Stimulated activated CD8-positive, alpha-beta memory T cell treated with anti-CD3 and anti-CD28 coated beads, Interleukin-4, amount 100 ng/mL, for 4 hours (primary cell): ENCODE results near the gene HS6ST1.

Source experiments
- DNase-seq, 2 donors: peaks; one replicate each; pipeline ENCODE4 v3.0.0-alpha.2; 2020; ENCODE audit warnings: low read depth in 2 of 2, low spot score in 1 of 2

HS6ST1 gene

GRCh38 chr2:128249555-128249954, 69.1 kb downstream of the HS6ST1 start:
- DNase-seq = no peak

- no peak for DNase-seq
Observed at GRCh38 chr2:128245813-128246212, 72.9 kb downstream of the HS6ST1 start.

GRCh38 chr2:128241896-128242295, 76.8 kb downstream of the HS6ST1 start:
- no peak for DNase-seq

- DNase-seq = no peak
Observed at GRCh38 chr2:128237911-128238697, 80.6 kb downstream of the HS6ST1 start.

- DNase-seq = no peak
Observed at GRCh38 chr2:128237081-128237534, 81.6 kb downstream of the HS6ST1 start.

DNA sequence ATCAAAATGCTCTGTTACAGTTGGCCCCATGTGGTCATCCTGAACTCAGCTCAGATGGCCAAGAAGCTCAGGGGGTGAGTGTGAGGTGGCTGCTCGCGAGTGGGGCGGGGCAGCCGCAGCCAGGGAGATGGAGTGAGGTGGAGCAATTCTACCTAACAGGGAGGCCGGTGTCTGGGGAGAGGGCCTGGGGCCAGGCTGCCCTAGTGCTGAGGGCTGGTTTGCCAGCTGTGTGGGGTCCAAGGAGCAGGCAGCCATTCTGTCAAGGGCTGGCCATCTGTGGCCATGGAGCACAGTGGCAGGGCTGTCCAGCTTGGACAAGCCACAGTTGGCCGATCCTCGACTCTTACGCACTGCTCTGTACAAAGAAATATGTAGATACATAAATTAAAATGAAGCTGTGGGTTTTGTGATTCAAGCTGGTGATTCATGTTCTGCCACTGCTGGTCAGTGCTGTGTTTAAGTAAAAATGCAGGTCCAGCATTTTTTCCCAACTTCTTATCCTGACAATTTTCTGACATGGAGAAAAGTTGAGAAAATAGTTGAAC, 82.1 kb downstream of the HS6ST1 start:
- no peak for DNase-seq

GRCh38 chr2:128235581-128235980, 83.1 kb downstream of the HS6ST1 start:
- no peak for DNase-seq

- no peak for DNase-seq
Observed at GRCh38 chr2:128234613-128235012, 84.1 kb downstream of the HS6ST1 start.

DNA sequence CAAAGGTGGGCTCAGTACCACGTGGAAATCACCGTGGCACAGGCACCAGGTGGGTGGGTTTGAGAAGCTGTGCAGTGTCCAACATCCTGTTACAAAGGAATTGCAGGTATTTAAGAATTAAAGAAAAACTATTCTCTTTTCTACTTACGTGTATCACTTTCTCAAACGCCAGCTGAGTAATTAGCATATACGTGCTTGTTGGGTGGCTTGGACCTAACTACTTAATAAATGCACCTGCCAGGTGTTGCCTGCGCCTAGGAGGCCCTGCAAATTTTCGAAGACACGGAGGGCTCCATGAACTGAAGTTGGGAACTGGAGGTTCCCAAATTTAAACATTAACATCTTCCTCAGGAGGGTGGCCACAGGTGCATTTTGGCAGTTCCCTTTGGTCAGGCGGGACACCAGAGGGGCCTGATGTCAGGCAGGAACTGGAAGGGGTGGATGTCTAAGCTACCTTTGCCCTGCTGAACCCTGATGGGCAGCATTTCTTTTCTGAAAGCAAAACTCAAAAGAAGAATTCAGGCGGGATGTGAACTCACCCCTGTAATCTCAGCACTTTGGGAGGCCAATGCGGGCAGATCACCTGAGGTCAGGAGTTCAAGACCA, 84.8 kb downstream of the HS6ST1 start:
- no peak for DNase-seq

DNA sequence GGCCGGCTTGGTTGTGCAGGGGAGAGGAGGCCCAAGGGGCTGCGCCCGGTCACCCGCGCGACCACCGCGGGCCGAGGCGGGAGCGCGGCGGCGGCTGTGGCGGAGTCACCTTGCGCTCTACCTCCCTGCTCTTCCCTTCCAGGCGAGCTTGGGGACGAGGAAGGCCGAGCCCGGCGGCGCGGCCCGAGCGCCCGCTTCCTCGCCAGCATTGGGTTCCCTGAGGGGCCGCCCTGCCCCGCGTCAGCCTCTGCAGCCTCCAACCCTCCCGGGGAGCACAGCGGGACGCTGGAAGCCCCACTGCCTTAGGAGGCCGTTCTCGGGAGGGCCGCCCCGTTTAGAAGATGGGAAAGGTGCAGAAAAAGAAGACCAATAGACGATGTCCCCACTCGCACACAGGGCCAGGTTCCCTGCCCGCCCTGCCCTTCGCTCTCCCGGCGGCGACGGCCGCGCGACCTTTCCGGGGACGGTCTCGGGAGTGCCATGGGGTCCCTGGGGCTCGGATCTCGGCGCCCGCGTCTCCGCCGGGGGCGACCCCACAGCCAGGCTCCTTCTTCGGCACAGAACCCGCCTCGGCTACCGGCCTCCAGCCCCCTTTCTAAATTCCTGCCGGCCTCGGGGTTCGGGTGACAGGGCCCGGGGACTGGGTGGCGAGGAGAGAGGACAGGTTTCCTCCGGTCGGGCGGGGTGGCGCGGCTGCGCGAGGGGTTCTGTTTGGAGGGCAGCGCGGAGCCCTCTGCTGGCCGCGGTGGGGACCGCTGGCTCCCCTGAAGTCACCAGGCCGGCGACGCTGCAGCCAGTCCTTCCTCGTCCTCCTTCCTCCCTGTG, 85.5 kb downstream of the HS6ST1 start:
- peak; percentile 63 to 66 for DNase-seq

GRCh38 chr2:128228894-128229293, 89.8 kb downstream of the HS6ST1 start:
- DNase-seq = no peak

GRCh38 chr2:128227862-128228261, 90.8 kb downstream of the HS6ST1 start:
- DNase-seq = no peak

DNA sequence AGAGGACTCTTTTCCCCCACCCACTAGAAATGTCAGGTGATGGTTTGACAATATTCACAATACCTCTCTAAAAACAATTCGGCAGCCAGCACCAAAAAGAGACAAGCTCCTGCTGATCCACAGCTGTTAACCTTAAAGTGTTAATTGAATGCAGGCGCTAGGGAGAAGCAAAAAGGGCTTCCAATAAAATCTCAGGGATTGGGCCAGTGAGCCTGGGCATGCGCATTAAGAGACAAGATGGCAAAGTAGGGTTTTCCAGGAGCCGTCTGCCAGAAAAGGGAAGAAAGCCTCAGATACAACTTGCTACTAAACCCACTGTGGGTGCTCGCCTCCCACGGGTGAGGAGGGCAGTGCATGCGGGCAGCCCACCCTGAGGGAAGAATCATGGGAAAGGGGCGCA, 98.8 kb downstream of the HS6ST1 start:
- DNase-seq = no peak

- no peak for DNase-seq
Observed at GRCh38 chr2:128217671-128218070, 101.0 kb downstream of the HS6ST1 start.

DNA sequence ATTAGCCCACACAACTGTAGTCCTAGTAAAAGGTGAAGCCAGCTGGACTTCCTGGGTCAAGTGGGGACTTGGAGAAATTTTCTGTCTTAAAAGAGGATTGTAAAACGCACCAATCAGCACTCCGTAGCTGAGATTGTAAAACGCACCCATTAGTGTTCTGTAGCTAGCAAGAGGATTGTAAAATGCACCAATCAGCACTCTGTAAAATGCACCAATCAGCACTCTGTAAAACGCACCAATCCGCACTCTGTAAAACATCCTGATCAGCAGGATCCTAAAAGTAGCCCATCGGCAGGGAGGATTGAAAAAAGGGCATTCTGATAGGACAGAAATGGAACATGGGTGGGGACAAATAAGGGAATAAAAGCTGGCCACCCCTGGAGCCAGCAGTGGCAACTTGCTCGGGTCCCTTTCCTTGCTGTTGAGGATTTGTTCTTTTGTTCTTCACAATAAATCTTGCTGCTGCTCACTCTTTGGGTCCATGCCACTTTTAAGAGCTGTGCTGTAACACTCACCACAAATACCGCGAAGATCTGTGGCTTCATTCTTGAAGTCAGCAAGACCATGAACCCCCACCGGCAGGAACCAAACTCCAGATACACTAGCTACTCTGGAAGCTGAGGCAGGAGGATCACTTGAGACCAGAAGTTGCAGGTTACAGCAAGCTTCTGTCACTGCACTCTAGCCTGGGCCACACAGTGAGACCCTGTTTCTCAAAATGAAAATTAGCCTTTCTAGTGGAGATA, 102.6 kb downstream of the HS6ST1 start:
- no peak for DNase-seq
